H9 (cell line): Measurements from ENCODE around the gene ASPSCR1. TPM values are rescaled to one million over a fixed set of nuclear protein-coding genes. Genes with fewer than 3 reads are reported as not detected.

Source experiments
- DNase-seq: peaks from one replicate; pipeline ENCODE4 v3.0.0-alpha.2; 2017
- H2AFZ ChIP-seq: one replicate; pipeline ENCODE4 v1.6.1; 2013; ENCODE audit warnings: mild to moderate bottlenecking, low read length, control low read depth, moderate library complexity
- H2AK5ac ChIP-seq: 2 replicates; pipeline ENCODE4 v1.6.1; 2013; ENCODE audit warnings: low read length, control low read depth, mixed read lengths; ENCODE audit not compliant: insufficient read length
- H2BK120ac ChIP-seq: one replicate; pipeline ENCODE4 v1.6.1; 2013; ENCODE audit warnings: low read depth, mild to moderate bottlenecking, low read length, control low read depth, inconsistent platforms; ENCODE audit not compliant: poor library complexity, severe bottlenecking
- H2BK12ac ChIP-seq: 2 replicates; pipeline ENCODE4 v1.6.1; 2013; ENCODE audit warnings: low read length, control low read depth, mixed read lengths, low read depth; ENCODE audit not compliant: insufficient read length
- H2BK15ac ChIP-seq: 2 replicates; pipeline ENCODE4 v1.6.1; 2013; ENCODE audit warnings: low read depth, low read length, control low read depth
- H2BK20ac ChIP-seq: one replicate; pipeline ENCODE4 v1.6.1; 2013; ENCODE audit warnings: low read depth, mild to moderate bottlenecking, low read length, control low read depth, inconsistent platforms; ENCODE audit not compliant: poor library complexity, severe bottlenecking
- H2BK5ac ChIP-seq: 2 replicates; pipeline ENCODE4 v1.6.1; 2013; ENCODE audit warnings: low read length, control low read depth, mixed read lengths; ENCODE audit not compliant: insufficient read length
- H3K14ac ChIP-seq: 2 replicates; pipeline ENCODE4 v1.6.1; 2013; ENCODE audit warnings: low read length, control low read depth; ENCODE audit not compliant: insufficient read depth
- H3K18ac ChIP-seq: 2 replicates; pipeline ENCODE4 v1.6.1; 2013; ENCODE audit warnings: low read depth, mild to moderate bottlenecking, mixed read lengths, low read length, control low read depth; ENCODE audit not compliant: insufficient read length
- H3K23ac ChIP-seq: 2 replicates; pipeline ENCODE4 v1.6.1; 2013; ENCODE audit warnings: low read length, control low read depth, mixed read lengths, low read depth; ENCODE audit not compliant: insufficient read length
- H3K23me2 ChIP-seq: 2 replicates; pipeline ENCODE4 v1.6.1; 2013; ENCODE audit warnings: low read depth, mild to moderate bottlenecking, mixed read lengths, low read length, control low read depth; ENCODE audit not compliant: insufficient read length, poor library complexity, severe bottlenecking
- H3K27ac ChIP-seq: 2 replicates; pipeline ENCODE4 v1.5.1; 2013; ENCODE audit warnings: low read length, control low read depth, mixed read lengths, low read depth; ENCODE audit not compliant: insufficient read length
- H3K27me3 ChIP-seq: 2 replicates; pipeline ENCODE4 v1.6.1; 2013; ENCODE audit warnings: low read length, control low read depth, inconsistent platforms; ENCODE audit not compliant: insufficient read depth
- H3K4ac ChIP-seq: 2 replicates; pipeline ENCODE4 v1.6.1; 2013; ENCODE audit warnings: low read depth, mild to moderate bottlenecking, control low read depth, inconsistent platforms, low read length, moderate library complexity
- H3K4me1 ChIP-seq: 2 replicates; pipeline ENCODE4 v1.6.1; 2013; ENCODE audit warnings: low read length, control low read depth, inconsistent platforms; ENCODE audit not compliant: insufficient read depth
- H3K4me2 ChIP-seq: 2 replicates; pipeline ENCODE4 v1.6.1; 2013; ENCODE audit warnings: low read length, control low read depth, mixed read lengths; ENCODE audit not compliant: insufficient read length, insufficient read depth
- H3K56ac ChIP-seq: 2 replicates; pipeline ENCODE4 v1.6.1; 2013; ENCODE audit warnings: low read depth, mild to moderate bottlenecking, mixed read lengths, low read length, control low read depth; ENCODE audit not compliant: insufficient read length
- H3K79me1 ChIP-seq: 2 replicates; pipeline ENCODE4 v1.6.1; 2013; ENCODE audit warnings: low read depth, mild to moderate bottlenecking, moderate library complexity, low read length, control low read depth, inconsistent platforms; ENCODE audit not compliant: insufficient read depth, poor library complexity, severe bottlenecking
- H3K79me2 ChIP-seq: 2 replicates; pipeline ENCODE4 v1.6.1; 2013; ENCODE audit warnings: low read length, control low read depth, inconsistent platforms; ENCODE audit not compliant: insufficient read depth
- H3K9ac ChIP-seq: 2 replicates; pipeline ENCODE4 v1.6.1; 2013; ENCODE audit warnings: low read length, control low read depth, mixed read lengths; ENCODE audit not compliant: insufficient read length; ENCODE audit errors: extremely low read depth
- H3K9me3 ChIP-seq: one replicate; pipeline ENCODE4 v1.6.1; 2013; ENCODE audit warnings: low read depth, low read length, inconsistent platforms; ENCODE audit not compliant: control insufficient read depth
- H3T11ph ChIP-seq: one replicate; pipeline ENCODE4 v1.6.1; 2013; ENCODE audit warnings: mild to moderate bottlenecking, low read length, control low read depth, inconsistent platforms
- H4K20me1 ChIP-seq: one replicate; pipeline ENCODE4 v1.6.1; 2013; ENCODE audit not compliant: control insufficient read depth, insufficient read length, insufficient read depth
- H4K5ac ChIP-seq: 2 replicates; pipeline ENCODE4 v1.6.1; 2013; ENCODE audit warnings: low read depth, mild to moderate bottlenecking, mixed read lengths, low read length, control low read depth; ENCODE audit not compliant: insufficient read length
- H4K8ac ChIP-seq: replicated peaks from 2 replicates; pipeline ENCODE4 v1.6.1; 2013; ENCODE audit warnings: low read length, control low read depth, mixed read lengths, low read depth; ENCODE audit not compliant: insufficient read length
- H4K91ac ChIP-seq: 2 replicates; pipeline ENCODE4 v1.6.1; 2013; ENCODE audit warnings: low read depth, mild to moderate bottlenecking, moderate library complexity, mixed read lengths, low read length, control low read depth; ENCODE audit not compliant: insufficient read length
- H3K27ac Mint-ChIP-seq, 3 experiments: 2 replicates in 2 of 3; 3 replicates in 1 of 3; pipeline ENCODE4 v1.8.0; 2020 to 2021; ENCODE audit warnings: mixed read lengths in 3 of 3, mild to moderate bottlenecking in 1 of 3, moderate library complexity in 1 of 3
- H3K27me3 Mint-ChIP-seq: 2 replicates; pipeline ENCODE4 v1.8.0; 2021; ENCODE audit warnings: low read depth, mild to moderate bottlenecking, moderate library complexity, mixed read lengths
- H3K36me3 Mint-ChIP-seq, 3 experiments: 2 replicates in 2 of 3; 3 replicates in 1 of 3; pipeline ENCODE4 v1.8.0; 2020 to 2021; ENCODE audit warnings: low read depth in 3 of 3, mixed read lengths in 3 of 3; ENCODE audit not compliant: insufficient read depth in 1 of 3
- H3K4me1 Mint-ChIP-seq, 2 experiments: 2 replicates each; pipeline ENCODE4 v1.8.0; 2020; ENCODE audit warnings: mixed read lengths in 2 of 2
- H3K4me3 Mint-ChIP-seq, 2 experiments: 2 replicates in 1 of 2; 3 replicates in 1 of 2; pipeline ENCODE4 v1.8.0; 2020 to 2021; ENCODE audit warnings: mild to moderate bottlenecking in 2 of 2, mixed read lengths in 2 of 2, moderate library complexity in 1 of 2
- H3K9me3 Mint-ChIP-seq, 2 experiments: 2 replicates in 1 of 2; 3 replicates in 1 of 2; pipeline ENCODE4 v1.8.0; 2020; ENCODE audit warnings: mild to moderate bottlenecking in 2 of 2, mixed read lengths in 2 of 2, moderate library complexity in 1 of 2
- WGBS: extraction: QIAGEN DNeasy Blood & Tissue Kit; methylation state at CpG from one replicate; pipeline ENCODE4 v1.1.7; 2013; ENCODE audit warnings: missing lambda C conversion rate, low lambda C conversion rate, mixed read lengths; ENCODE audit not compliant: insufficient read length; ENCODE audit errors: extremely low coverage; 5-methylcytosine and 5-hydroxymethylcytosine counted together
- total RNA-seq: library from RNA; stranded (reverse); gene quantifications from 2 replicates; pipeline ENCODE4 v1.2.1, GENCODE V29; 2021
- TF ChIP-seq, protein P1 (sequence below): fragments of 200-600 bp; sonication (generic); conservative IDR thresholded peaks from 3 replicates; pipeline ENCODE4 v1.8.0; 2021; ENCODE audit warnings: antibody characterized with exemption, mild to moderate bottlenecking

Gene ASPSCR1
- total RNA-seq, 1 experiment from 2014 or later = 50.9 TPM

DNA sequence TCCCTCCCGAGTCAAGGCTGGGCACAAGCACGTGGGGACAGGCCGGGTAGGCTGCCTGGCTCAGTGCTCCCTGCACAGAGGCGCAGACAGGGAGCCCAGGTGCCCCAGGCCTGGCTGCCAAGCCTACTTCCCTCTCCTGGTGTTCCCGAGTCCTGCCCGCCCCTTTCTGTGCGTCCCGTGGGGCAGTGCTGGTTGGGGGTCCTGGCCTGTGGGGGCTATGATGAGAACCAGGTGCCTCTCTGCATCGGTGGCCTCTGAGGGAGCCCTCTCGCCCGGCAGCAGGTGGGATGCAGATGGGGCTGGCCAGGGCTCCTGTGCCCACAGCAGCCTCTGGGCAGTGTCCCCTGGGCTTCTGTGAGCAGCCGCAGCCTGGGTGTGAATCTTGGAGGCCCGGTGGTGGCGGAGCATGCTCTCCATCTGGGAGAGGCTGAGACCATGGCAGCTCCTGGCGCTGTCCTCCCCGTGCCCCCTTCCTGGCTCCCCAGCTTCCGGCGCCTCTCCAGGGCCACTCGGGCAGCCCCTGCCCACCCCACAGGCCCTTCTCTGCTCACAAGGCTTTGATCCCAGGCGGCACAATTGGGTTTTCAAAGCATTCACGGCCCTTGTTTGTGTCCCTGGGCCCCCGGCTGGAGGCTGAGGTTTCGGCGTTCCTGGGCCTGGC lies 38.0 kb downstream of the ASPSCR1 start:
- H3K79me1 ChIP-seq = no peaks in the 10 kb centered on the region
- H3K4me1 ChIP-seq = no peaks in the 10 kb centered on the region
- no peak overlapping the region for H2BK120ac ChIP-seq
- H3K79me2 ChIP-seq = no peaks in the 10 kb centered on the region
- no peak overlapping the region for H3K14ac ChIP-seq
- no peaks in the 10 kb centered on the region for H3K27me3 ChIP-seq
- no peaks in the 10 kb centered on the region for H4K20me1 ChIP-seq
- H3K4ac ChIP-seq = no peak overlapping the region
- H4K5ac ChIP-seq = no peak overlapping the region
- H3K9ac ChIP-seq = no peak overlapping the region
- H3K23me2 ChIP-seq = no peaks in the 10 kb centered on the region
- H3T11ph ChIP-seq = no peak overlapping the region
- DNase-seq = no peak
- Mint-ChIP-seq H3K4me1 (0 out of 4 replicates have a peak, but pooled peaks cover 0 to 2% of the 10 kb centered on the region in 2 experiments), H3K4me3 (no peak overlapping the region), H3K27me3 (no peaks in the 10 kb centered on the region), H3K36me3 (peaks cover 2 to 8% (median 3%) of the 10 kb centered on the region in 3 experiments; a peak in 4 of 7 replicates), H3K9me3 (no peaks in the 10 kb centered on the region), H3K27ac (no peak overlapping the region)
- H2BK15ac ChIP-seq = no peak overlapping the region
- no peak overlapping the region for H2BK12ac ChIP-seq
- H2BK20ac ChIP-seq = no peak overlapping the region
- no peak overlapping the region for H4K8ac ChIP-seq
- H4K91ac ChIP-seq = no peak overlapping the region
- no peak overlapping the region for H3K27ac ChIP-seq
- H3K18ac ChIP-seq = no peak overlapping the region
- H3K9me3 ChIP-seq = no peaks in the 10 kb centered on the region
- no peak overlapping the region for H3K56ac ChIP-seq
- no peak overlapping the region for H3K4me2 ChIP-seq
- H2AFZ ChIP-seq = no peak overlapping the region
- WGBS = no CpG with 5 or more reads among the region's 24 CpGs
- no peak overlapping the region for H2AK5ac ChIP-seq
- no peak overlapping the region for H3K23ac ChIP-seq
- TF ChIP-seq, protein P1, sequence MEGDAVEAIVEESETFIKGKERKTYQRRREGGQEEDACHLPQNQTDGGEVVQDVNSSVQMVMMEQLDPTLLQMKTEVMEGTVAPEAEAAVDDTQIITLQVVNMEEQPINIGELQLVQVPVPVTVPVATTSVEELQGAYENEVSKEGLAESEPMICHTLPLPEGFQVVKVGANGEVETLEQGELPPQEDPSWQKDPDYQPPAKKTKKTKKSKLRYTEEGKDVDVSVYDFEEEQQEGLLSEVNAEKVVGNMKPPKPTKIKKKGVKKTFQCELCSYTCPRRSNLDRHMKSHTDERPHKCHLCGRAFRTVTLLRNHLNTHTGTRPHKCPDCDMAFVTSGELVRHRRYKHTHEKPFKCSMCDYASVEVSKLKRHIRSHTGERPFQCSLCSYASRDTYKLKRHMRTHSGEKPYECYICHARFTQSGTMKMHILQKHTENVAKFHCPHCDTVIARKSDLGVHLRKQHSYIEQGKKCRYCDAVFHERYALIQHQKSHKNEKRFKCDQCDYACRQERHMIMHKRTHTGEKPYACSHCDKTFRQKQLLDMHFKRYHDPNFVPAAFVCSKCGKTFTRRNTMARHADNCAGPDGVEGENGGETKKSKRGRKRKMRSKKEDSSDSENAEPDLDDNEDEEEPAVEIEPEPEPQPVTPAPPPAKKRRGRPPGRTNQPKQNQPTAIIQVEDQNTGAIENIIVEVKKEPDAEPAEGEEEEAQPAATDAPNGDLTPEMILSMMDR = no peak
- H2BK5ac ChIP-seq = no peak overlapping the region
